HepG2 (cell line): ENCODE measurements around the gene PRKACG. TPM values are rescaled to one million over a fixed set of nuclear protein-coding genes. Genes with fewer than 3 reads are reported as not detected.
A peak's percentile ranks its signal among the peaks of the same experiment; 100 is the strongest.

Source experiments
- BORCS8-MEF2B ChIP-seq: sonication (generic); formaldehyde crosslinking; IDR thresholded peaks from 2 replicates; pipeline ENCODE4 v1.8.0; 2022; ENCODE audit warnings: mild to moderate bottlenecking, missing genetic modification reagents
- FOXK2 ChIP-seq: fragments of 450-650 bp; IDR thresholded peaks from 2 replicates; pipeline ENCODE4 v1.6.1; 2016
- HHEX ChIP-seq: IDR thresholded peaks from 2 replicates; pipeline ENCODE4 v1.6.1; 2016; ENCODE audit warnings: control low read depth
- HNF1A ChIP-seq, 2 experiments: sonication (generic) in 1 of 2; formaldehyde crosslinking in 1 of 2; IDR thresholded peaks; 2 replicates each; pipeline versions ENCODE4 v1.4.0 to v1.6.1; 2016 to 2020; ENCODE audit warnings: borderline replicate concordance in 1 of 2, low read depth in 1 of 2, mild to moderate bottlenecking in 1 of 2, missing genetic modification reagents in 1 of 2
- MIXL1 ChIP-seq: IDR thresholded peaks from 2 replicates; pipeline ENCODE4 v1.6.1; 2016
- MLX ChIP-seq: IDR thresholded peaks from 2 replicates; pipeline ENCODE4 v1.6.1; 2016
- PRDM10 ChIP-seq: sonication (generic); formaldehyde crosslinking; IDR thresholded peaks from 2 replicates; pipeline ENCODE4 v1.4.0; 2020; ENCODE audit warnings: low read depth, missing genetic modification reagents
- RCOR2 ChIP-seq: IDR thresholded peaks from 2 replicates; pipeline ENCODE4 v1.6.1; 2016; ENCODE audit warnings: missing biosample characterization, missing genetic modification reagents
- SAP130 ChIP-seq: IDR thresholded peaks from 2 replicates; pipeline ENCODE4 v1.6.1; 2016; ENCODE audit warnings: low read depth
- THRA ChIP-seq: sonication (generic); formaldehyde crosslinking; IDR thresholded peaks from 2 replicates; pipeline ENCODE4 v1.4.0; 2020; ENCODE audit warnings: missing genetic modification reagents, borderline replicate concordance
- TIGD3 ChIP-seq: sonication (generic); formaldehyde crosslinking; IDR thresholded peaks from 2 replicates; pipeline ENCODE4 v1.5.1; 2020; ENCODE audit warnings: mild to moderate bottlenecking, missing genetic modification reagents, borderline replicate concordance
- ZNF12 ChIP-seq: sonication (generic); formaldehyde crosslinking; IDR thresholded peaks from 2 replicates; pipeline ENCODE4 v1.5.0; 2020; ENCODE audit warnings: missing genetic modification reagents
- ZNF264 ChIP-seq: sonication (generic); formaldehyde crosslinking; IDR thresholded peaks from 2 replicates; pipeline ENCODE4 v1.4.0; 2020; ENCODE audit warnings: missing genetic modification reagents
- ZNF3 ChIP-seq: IDR thresholded peaks from 2 replicates; pipeline ENCODE4 v1.7.0; 2017; ENCODE audit warnings: inconsistent platforms
- polyA plus RNA-seq, 8 experiments: library from polyadenylated mRNA; depleted of rRNA in 3 of 8; stranded (reverse) in 7 of 8; unstranded in 1 of 8; fragments of >200 nt; fragmentation: Illumina TruSeq in 4 of 8; extraction: Trizol in 4 of 8; gene quantifications; 2 replicates each; pipeline versions ENCODE4 v1.2.1 to v1.2.3, GENCODE V29; 2011 to 2016; ENCODE audit warnings: low read depth in 4 of 8, missing spikeins in 1 of 8, mixed read lengths in 1 of 8; ENCODE audit not compliant: insufficient read depth in 1 of 8
- total RNA-seq, 5 experiments: library from RNA; depleted of rRNA; stranded (reverse); fragments of >200 nt; fragmentation: Illumina TruSeq; extraction: Trizol; gene quantifications; 2 replicates each; pipeline ENCODE4 v1.2.3, GENCODE V29; 2016; ENCODE audit warnings: low read depth in 1 of 5

Gene PRKACG
- total and polyA plus RNA-seq, 2 of the 13 experiments (the other 11 are each of a cell fraction or from before 2014, with no cell fraction given): not detected

GRCh38 chr9:68969538-68969937 lies 44.4 kb downstream of the PRKACG start (continued):
- TF ChIP-seq HNF1A (IDR thresholded peaks at IDR 0.05; ENCODE audit: low read depth) (peak; percentile 67; the same call in 1 of the 2 replicates), HNF1A (CRISPR knock-in tag; IDR thresholded peaks at IDR 0.05; ENCODE audit: borderline replicate concordance) (peak; percentile 81; the same call in 1 of the 2 replicates), RCOR2 (CRISPR knock-in tag) (peak; percentile 89), BORCS8-MEF2B (CRISPR knock-in tag) (no peak), SAP130 (CRISPR knock-in tag) (peak; percentile 66), TIGD3 (CRISPR knock-in tag) (no peak), ZNF12 (CRISPR knock-in tag) (peak; percentile 54; the same call in 1 of the 2 replicates), ZNF3 (CRISPR knock-in tag) (no peak), MIXL1 (CRISPR knock-in tag) (peak; percentile 67; the same call in 1 of the 2 replicates), THRA (CRISPR knock-in tag) (peak; percentile 79; the same call in 1 of the 2 replicates), PRDM10 (0 out of 2 replicates have a peak, but pooled peaks have one; percentile 26), HHEX (peak; percentile 57; the same call in 1 of the 2 replicates), FOXK2 (0 out of 2 replicates have a peak, but pooled peaks have one; percentile 19), ZNF264 (0 out of 2 replicates have a peak, but pooled peaks have one; percentile 44), MLX (CRISPR knock-in tag) (peak; percentile 64; the same call in 1 of the 2 replicates)
